GM18951 (cell line): ENCODE measurements around the gene KMO.

ENCODE experiments used
- POLR2A ChIP-seq: IDR thresholded peaks from 4 replicates; pipeline ENCODE4 v1.6.1; 2011; ENCODE audit warnings: mild to moderate bottlenecking; ENCODE audit not compliant: insufficient read length, insufficient read depth; ENCODE audit errors: extremely low read depth
- in situ Hi-C: fragments of 300-500 bp; cut with MboI; formaldehyde crosslinking; loops from one replicate; pipeline ENCODE4 v1.12.0; 2022; ENCODE audit warnings: low sequenced_read_pairs, mixed read lengths, inconsistent platforms; ENCODE audit not compliant: unreplicated experiment

KMO gene

DNA sequence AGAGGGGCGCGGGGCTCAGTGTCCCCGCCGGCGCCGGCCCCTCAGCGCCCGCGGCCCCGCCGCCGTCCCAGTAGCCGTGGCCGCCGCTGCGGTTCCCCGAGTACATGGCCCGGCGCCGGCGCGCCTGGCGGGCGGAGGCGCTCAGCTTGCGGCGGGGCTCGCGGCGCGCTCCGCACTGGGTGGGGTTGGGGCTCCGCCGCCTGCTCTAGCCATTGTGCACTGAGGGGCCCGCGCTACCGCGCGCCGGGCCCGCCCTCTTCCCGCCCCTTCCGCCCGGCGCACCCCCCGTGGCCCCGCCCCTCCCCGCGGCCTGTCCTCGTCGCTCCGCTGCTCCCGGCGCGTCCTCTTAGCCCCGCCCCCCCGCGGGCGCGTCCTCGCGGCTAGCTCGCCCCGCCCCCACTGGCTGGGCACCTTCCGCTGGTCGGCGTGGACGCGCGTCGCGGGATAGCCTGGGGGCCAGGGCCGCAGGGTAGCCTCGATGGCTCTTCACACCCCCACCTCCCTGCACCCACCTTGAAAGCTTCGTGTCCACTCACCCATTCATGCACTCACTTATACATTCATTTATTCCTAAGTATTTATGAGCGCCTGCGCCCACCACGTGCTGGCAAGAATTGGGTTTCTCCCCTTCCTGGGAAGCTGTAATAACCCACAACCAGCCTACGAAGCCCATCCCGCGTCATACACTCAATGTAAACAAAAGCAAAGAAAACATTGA, 108.1 kb downstream of the KMO start, which contains the start of the genes CHML and OPN3:
Gene CHML, minus strand, starts transcription at position 221 of the 718 bp plus-strand sequence. CDS start 4,603 bp downstream, outside the sequence.
Gene OPN3, minus strand, starts transcription at position 221 of the 718 bp plus-strand sequence. Its CDS starts 115 bp downstream, at position 106.
- in situ Hi-C loops: no loop called here
- peak; percentile 94 for TF ChIP-seq POLR2A

- in situ Hi-C loops: no loop called here
These were observed 108.9 kb downstream of the KMO start for GRCh38 chr1:241640867-241641622.

DNA sequence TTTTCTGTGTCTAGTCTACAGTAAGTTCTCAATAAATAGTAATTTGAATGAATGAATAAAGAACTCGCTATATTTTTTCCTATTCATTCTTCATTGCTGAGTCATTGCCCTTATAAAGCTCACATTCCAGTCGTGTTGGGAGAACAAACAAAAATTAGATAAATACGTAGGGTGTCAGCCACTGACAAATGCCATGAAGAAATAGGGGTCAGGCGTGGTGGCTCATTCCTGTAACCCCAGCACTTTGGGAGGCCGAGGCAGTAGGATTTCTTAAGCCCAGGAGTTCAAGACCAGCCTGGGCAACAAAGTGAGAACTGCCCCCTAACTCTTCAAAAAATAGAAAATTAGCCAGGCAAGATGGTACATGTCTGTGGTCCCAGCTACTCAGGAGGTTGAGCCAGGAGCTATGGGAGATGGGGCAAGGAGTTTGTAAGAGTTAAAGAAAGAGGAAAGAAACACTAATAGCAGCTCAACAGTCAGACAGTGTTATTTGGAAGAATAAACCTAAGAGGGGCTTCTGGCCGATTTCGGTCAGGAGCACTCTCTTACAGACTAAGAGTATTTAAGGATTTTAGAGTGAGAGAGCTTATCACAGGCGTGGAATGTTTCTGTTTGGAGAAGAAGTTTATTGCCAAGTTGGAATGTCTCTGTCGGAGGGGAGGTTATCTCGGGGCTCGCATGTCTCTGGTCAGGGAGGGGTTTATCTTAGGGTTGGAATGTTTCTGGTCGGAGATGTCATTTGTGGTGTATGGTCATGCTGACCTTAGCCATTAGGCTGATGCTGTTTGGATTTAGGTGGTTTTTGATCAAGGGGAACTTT, 109.8 kb downstream of the KMO start:
- in situ Hi-C loops: no loop called here
- TF ChIP-seq POLR2A: no peak

More at GRCh38 chr1:241640867-241641622, 108.9 kb downstream of the KMO start:
- TF ChIP-seq POLR2A: no peak

DNA sequence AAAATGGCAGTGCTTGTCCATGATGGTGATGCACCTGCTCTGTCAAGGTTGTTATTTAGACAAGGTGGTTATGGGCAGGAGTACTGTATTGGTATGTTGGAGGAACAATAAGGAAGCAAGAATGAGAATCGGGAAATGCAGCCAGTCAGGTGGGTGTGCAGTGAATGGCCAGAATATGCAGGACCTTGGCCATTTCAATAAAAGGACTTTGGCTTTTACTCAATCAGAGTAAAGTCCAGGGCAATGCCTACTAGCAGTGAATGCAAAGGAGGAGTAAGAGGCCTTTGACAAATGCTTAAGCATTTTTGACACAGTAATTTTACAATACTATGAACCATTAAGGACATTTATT, 110.4 kb downstream of the KMO start:
- no peak for TF ChIP-seq POLR2A
- in situ Hi-C loops: no loop called here

GRCh38 chr1:241644259-241644658, 112.1 kb downstream of the KMO start:
- in situ Hi-C loops: no loop called here
- no peak for TF ChIP-seq POLR2A

GRCh38 chr1:241645199-241645598, 113.0 kb downstream of the KMO start:
- in situ Hi-C loops: no loop called here
- TF ChIP-seq POLR2A: no peak
